ENCODE measurements around the gene C2orf76.

- TF ChIP-seq CTCF (conservative IDR thresholded peaks at IDR 0.05; ENCODE audit: low read length) (no peak), EZH2phosphoT487 (IDR thresholded peaks at IDR 0.05; ENCODE audit: borderline replicate concordance, low read depth, low read length) (no peak)
These were observed 32.8 kb downstream of the C2orf76 start for GRCh38 chr2:119333833-119334232.
